HG02884 (cell line): Measurements from ENCODE around the gene POFUT2.

Experiments used
- ATAC-seq: cut with Tn5 transposase; IDR thresholded peaks from one replicate; pipeline ENCODE4 v1.9.1; 2021; ENCODE audit warnings: mild to moderate bottlenecking, moderate library complexity; ENCODE audit not compliant: unreplicated experiment

The POFUT2 gene

GRCh38 chr21:45264912-45265515, 22.7 kb downstream of the POFUT2 start:
- ATAC-seq: no peak

- ATAC-seq: no peak
These were observed 23.4 kb downstream of the POFUT2 start for GRCh38 chr21:45264146-45264911.

GRCh38 chr21:45263534-45263933, 24.2 kb downstream of the POFUT2 start:
- ATAC-seq: no peak

GRCh38 chr21:45262616-45263015, 25.1 kb downstream of the POFUT2 start:
- ATAC-seq: no peak

GRCh38 chr21:45262041-45262581, 25.6 kb downstream of the POFUT2 start:
- no peak for ATAC-seq

- ATAC-seq: no peak
These were observed 26.6 kb downstream of the POFUT2 start for GRCh38 chr21:45261093-45261492.

- no peak for ATAC-seq
These were observed 27.4 kb downstream of the POFUT2 start for GRCh38 chr21:45260191-45260825.

GRCh38 chr21:45259206-45259840, 28.4 kb downstream of the POFUT2 start:
- no peak for ATAC-seq

GRCh38 chr21:45258466-45258865, 29.2 kb downstream of the POFUT2 start:
- ATAC-seq: no peak

GRCh38 chr21:45257673-45258341, 29.9 kb downstream of the POFUT2 start:
- no peak for ATAC-seq

GRCh38 chr21:45256912-45257672, 30.6 kb downstream of the POFUT2 start:
- no peak for ATAC-seq

GRCh38 chr21:45256021-45256911, 31.4 kb downstream of the POFUT2 start:
- no peak for ATAC-seq

- no peak for ATAC-seq
These were observed 32.2 kb downstream of the POFUT2 start for GRCh38 chr21:45255381-45256020.

- ATAC-seq: no peak
These were observed 33.2 kb downstream of the POFUT2 start for GRCh38 chr21:45254460-45254930.

GRCh38 chr21:45253633-45254459, 33.8 kb downstream of the POFUT2 start:
- no peak for ATAC-seq

- no peak for ATAC-seq
These were observed 34.5 kb downstream of the POFUT2 start for GRCh38 chr21:45253180-45253579.

GRCh38 chr21:45252448-45252925, 35.2 kb downstream of the POFUT2 start:
- no peak for ATAC-seq
